Measurements from ENCODE around the gene ADM. TPM values are rescaled to one million over a fixed set of nuclear protein-coding genes. Genes with fewer than 3 reads are reported as not detected.

ADM gene
- total RNA-seq, 4 donors from 2014 or later, result 8.0 to 69.1 (median 20.5) TPM

DNA sequence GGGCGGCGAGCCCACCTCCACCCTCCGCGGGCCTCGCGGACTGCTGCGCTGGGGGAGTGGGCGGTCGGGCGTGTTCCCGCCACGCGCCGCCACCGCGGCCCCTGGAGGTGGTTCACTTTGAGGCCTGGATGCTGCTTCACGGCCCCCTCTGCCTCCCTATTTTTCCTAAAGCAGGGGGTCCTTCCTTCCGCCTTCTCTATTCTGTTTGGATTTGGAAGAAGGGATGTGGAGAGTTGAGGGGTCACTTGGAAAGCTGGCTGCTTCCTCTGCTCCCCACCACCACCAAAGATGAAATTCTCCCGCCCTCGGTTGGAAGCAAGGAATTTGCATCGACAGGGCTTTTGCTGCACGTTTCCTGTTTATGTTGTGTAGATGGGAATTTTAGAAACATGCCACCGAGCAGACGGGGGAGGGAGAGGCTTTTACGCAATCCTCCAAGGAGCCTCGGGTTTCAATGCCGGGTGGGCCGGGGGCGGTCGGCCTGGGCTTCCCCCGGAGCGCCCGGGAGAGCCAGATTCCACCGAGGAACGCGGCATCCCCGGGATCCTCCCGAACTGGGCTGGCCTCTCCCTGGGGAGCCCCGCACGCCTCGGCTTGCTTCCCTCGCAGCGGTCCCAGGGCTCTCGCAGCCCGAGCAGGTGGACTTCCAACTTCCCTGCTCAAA is 10.5 kb upstream of the ADM start:
- intact Hi-C loops (cut with DNase I), result no loop called here

DNA sequence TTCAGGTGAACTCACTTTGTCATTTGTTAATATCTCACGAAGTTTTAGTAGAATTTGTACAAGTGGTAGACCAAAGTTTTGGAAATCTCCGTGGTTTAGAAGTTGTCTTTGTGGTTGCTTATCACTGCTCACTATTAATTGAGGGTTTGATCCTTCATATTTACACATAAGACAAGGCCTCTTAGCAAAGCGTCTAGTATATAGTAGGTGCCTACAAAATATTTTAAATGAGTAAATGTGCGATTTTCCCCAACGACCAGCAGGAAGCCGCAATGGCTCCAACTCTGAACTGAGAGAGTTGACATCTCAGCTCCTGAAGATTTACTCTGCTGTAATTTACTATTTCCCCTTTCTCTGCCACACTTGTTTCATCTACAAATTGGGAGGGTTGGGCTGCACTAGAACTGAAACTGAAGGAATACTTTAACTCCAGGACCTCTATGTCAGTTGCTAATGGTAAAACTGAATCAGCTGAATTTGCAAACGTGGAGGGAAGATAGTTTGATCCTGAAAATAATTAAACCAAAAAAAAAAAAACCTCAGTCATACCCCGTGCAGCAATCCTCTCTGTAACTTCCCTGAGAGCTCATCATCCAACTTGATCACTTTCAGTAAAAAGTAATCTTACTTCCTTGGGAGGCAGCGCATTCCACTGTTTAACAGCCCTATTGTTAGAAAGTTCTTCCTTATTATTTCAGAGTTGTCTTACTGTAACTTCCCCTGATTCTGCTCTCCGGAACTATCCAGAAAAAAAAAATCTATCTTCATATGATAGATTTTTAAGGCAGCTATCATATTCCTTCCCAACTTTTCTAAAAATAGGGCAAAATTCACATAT is 9.6 kb upstream of the ADM start:
- Histone ChIP-seq H3K9me3 (no peaks in the 10 kb centered on the region), H3K36me3 (no peaks in the 10 kb centered on the region), H3K27me3 (no peaks in the 10 kb centered on the region), H3K4me1 (peaks cover 6 to 21% of the 10 kb centered on the region in 2 donors), H3K27ac (peak overlapping the region in 2 of 3 donors; percentile 93 to 96), H3K4me3 (replicated peaks in 1 of 3) (peak overlapping the region in 1 of 3 donors; percentile 88)
- DNase-seq, result no peak
- 75 to 77% methylated on average over 10 of the region's 10 CpGs for WGBS, 2 donors
- TF ChIP-seq POLR2A (IDR thresholded peaks at IDR 0.05), result no peak
- TF ChIP-seq, protein P1, sequence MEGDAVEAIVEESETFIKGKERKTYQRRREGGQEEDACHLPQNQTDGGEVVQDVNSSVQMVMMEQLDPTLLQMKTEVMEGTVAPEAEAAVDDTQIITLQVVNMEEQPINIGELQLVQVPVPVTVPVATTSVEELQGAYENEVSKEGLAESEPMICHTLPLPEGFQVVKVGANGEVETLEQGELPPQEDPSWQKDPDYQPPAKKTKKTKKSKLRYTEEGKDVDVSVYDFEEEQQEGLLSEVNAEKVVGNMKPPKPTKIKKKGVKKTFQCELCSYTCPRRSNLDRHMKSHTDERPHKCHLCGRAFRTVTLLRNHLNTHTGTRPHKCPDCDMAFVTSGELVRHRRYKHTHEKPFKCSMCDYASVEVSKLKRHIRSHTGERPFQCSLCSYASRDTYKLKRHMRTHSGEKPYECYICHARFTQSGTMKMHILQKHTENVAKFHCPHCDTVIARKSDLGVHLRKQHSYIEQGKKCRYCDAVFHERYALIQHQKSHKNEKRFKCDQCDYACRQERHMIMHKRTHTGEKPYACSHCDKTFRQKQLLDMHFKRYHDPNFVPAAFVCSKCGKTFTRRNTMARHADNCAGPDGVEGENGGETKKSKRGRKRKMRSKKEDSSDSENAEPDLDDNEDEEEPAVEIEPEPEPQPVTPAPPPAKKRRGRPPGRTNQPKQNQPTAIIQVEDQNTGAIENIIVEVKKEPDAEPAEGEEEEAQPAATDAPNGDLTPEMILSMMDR (IDR thresholded peaks at IDR 0.05), result no peak
- intact Hi-C loops (cut with DNase I), result no loop called here

More for the DNA sequence above, 10.5 kb upstream of the ADM start:
- TF ChIP-seq POLR2A (IDR thresholded peaks at IDR 0.05), result no peak
- TF ChIP-seq, protein P1 (IDR thresholded peaks at IDR 0.05), result no peak
- H3K27ac ChIP-seq, result peak overlapping the region; percentile 93 to 96 (median 93)
- peak; percentile 43 to 47 for DNase-seq
- H3K4me1 ChIP-seq, result peaks cover 6 to 24% of the 10 kb centered on the region in 2 donors
- no peaks in the 10 kb centered on the region for H3K27me3 ChIP-seq
- H3K36me3 ChIP-seq, result no peaks in the 10 kb centered on the region
- H3K4me3 ChIP-seq (replicated peaks in 1 of 3), result peak overlapping the region; percentile 88 to 92 (median 89)
- 3 to 9% methylated on average over 17 to 40 of the region's 45 CpGs for WGBS, 2 donors
- H3K9me3 ChIP-seq, result no peaks in the 10 kb centered on the region

DNA sequence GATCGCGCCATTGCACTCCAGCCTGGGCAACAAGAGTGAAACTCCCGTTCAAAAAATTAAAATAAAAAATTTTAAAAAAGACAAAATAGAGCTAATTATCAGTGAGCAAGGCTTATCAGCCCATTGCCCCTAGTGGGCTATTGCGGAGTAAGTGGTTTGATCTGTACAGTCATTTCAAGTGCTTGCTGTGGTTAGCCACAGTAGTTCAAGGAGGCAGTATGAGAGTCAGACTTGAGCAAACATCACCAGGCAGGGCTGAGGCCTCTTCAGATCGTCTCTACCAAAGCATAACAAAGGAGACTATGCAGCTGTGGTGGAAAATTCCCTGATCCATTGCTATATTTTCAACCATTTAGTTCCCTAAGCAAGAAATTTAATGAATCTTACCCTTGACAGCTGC is 6.5 kb upstream of the ADM start:
- WGBS, 2 donors, result 55 to 57% methylated on average over 5 of the region's 5 CpGs
- Histone ChIP-seq H3K27ac (peak overlapping the region in 1 of 3 donors; percentile 13), H3K4me1 (peaks cover 11 to 17% of the 10 kb centered on the region in 2 donors), H3K9me3 (no peaks in the 10 kb centered on the region), H3K27me3 (no peaks in the 10 kb centered on the region), H3K4me3 (replicated peaks in 1 of 3) (no peak overlapping the region), H3K36me3 (no peaks in the 10 kb centered on the region)
- TF ChIP-seq, protein P1 (IDR thresholded peaks at IDR 0.05), result peak in 4 of 6 experiments; percentile 20 to 38 (median 28)
- no peak for TF ChIP-seq POLR2A (IDR thresholded peaks at IDR 0.05)
- intact Hi-C loops (cut with DNase I), result no loop called here
- DNase-seq, result peak; percentile 68 to 76

DNA sequence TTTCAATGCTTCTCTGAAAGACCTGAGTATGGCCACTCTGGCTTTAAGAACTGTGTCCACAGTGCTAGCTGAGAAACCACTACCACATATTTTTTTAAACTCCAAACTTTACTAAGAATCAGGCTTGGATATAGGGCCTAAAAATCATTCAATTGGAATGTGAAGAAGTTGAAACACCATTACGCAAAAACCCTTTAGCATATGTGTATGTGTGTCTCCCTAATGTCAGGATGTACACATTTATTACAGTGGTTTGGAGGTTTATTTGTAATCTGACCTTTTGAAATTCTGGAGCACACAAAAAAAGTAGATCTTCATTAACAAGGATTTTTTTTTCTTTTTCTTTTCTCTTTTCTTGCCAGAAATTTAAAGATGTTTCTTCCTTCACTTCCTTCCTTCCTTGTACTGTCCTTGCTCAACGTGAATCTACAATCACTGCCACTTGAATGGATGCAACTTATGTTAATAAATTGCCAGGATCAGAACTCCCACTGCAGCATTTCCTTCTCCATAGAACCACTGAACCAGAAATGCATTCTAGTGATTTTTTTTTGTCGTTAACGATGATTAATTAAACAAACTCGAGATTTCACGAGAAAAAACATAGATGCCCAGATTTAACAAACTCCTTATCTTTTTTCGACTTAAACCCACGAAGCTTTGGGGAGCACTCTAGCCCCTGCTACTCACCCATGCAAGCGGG is 3.1 kb upstream of the ADM start:
- Histone ChIP-seq H3K36me3 (no peaks in the 10 kb centered on the region), H3K9me3 (no peaks in the 10 kb centered on the region), H3K4me3 (replicated peaks in 1 of 3) (peak overlapping the region in 1 of 3 donors; percentile 55), H3K4me1 (peaks cover 32 to 38% of the 10 kb centered on the region in 2 donors), H3K27me3 (no peaks in the 10 kb centered on the region), H3K27ac (peak overlapping the region; percentile 88 to 97 (median 88))
- WGBS, 2 donors, result 32 to 41% methylated on average over 9 of the region's 9 CpGs
- no peak for DNase-seq
- intact Hi-C loops (cut with DNase I), result no loop called here
- TF ChIP-seq POLR2A (IDR thresholded peaks at IDR 0.05), result no peak
- TF ChIP-seq, protein P1 (IDR thresholded peaks at IDR 0.05), result no peak

All from thyroid gland (tissue), 4 donors.